Measurements from ENCODE around the gene C1orf21.
"Not testable (repeated sequence)": the region's sequence is repeated elsewhere in the genome, so short reads cannot be mapped to it uniquely, and the experiment has no call there.

Gene C1orf21
- total RNA-seq = 14.8 to 50.6 (median 22.9) reads per million in 17 experiments

GRCh38 chr1:184386312-184387068 lies at the start of gene C1orf21:
Gene C1orf21 (plus strand): TSS chr1:184387029. CDS start chr1:184477510, 90,481 bp downstream.
- DNase-seq = peak; percentile 85 to 94 (median 90)

GRCh38 chr1:184337865-184338264 lies 49.0 kb upstream of the C1orf21 start:
- DNase-seq = not testable (repeated sequence)

- DNase-seq = peak in 1 of 4 experiments; percentile 7
Measured at GRCh38 chr1:184340984-184341383, 45.8 kb upstream of the C1orf21 start.

- no peak for DNase-seq
Measured at GRCh38 chr1:184350573-184350972, 36.3 kb upstream of the C1orf21 start.

- DNase-seq = no peak
Measured at GRCh38 chr1:184351416-184351975, 35.3 kb upstream of the C1orf21 start.

GRCh38 chr1:184352776-184353175 lies 34.1 kb upstream of the C1orf21 start:
- no peak for DNase-seq

GRCh38 chr1:184354719-184355118 lies 32.1 kb upstream of the C1orf21 start:
- no peak for DNase-seq

- no peak for DNase-seq
Measured at GRCh38 chr1:184356891-184357290, 29.9 kb upstream of the C1orf21 start.

GRCh38 chr1:184358256-184358655 lies 28.6 kb upstream of the C1orf21 start:
- no peak for DNase-seq

GRCh38 chr1:184359909-184360308 lies 26.9 kb upstream of the C1orf21 start:
- DNase-seq = peak in 3 of 4 experiments; percentile 14 to 22 (median 15)

GRCh38 chr1:184362876-184363275 lies 24.0 kb upstream of the C1orf21 start:
- no peak for DNase-seq

GRCh38 chr1:184365699-184366098 lies 21.1 kb upstream of the C1orf21 start:
- DNase-seq = no peak

- DNase-seq = peak in 2 of 4 experiments; percentile 19 to 36
Measured at GRCh38 chr1:184366997-184367396, 19.8 kb upstream of the C1orf21 start.

GRCh38 chr1:184367427-184368038 lies 19.3 kb upstream of the C1orf21 start:
- no peak for DNase-seq

- DNase-seq = no peak
Measured at GRCh38 chr1:184368354-184368753, 18.5 kb upstream of the C1orf21 start.

GRCh38 chr1:184370850-184371249 lies 16.0 kb upstream of the C1orf21 start:
- no peak for DNase-seq

GRCh38 chr1:184373155-184373554 lies 13.7 kb upstream of the C1orf21 start:
- no peak for DNase-seq

GRCh38 chr1:184376369-184376768 lies 10.5 kb upstream of the C1orf21 start:
- DNase-seq = no peak

GRCh38 chr1:184379111-184379752 lies 7.6 kb upstream of the C1orf21 start:
- no peak for DNase-seq

GRCh38 chr1:184380468-184380867 lies 6.4 kb upstream of the C1orf21 start:
- no peak for DNase-seq

GRCh38 chr1:184383772-184384323 lies 3.0 kb upstream of the C1orf21 start:
- no peak for DNase-seq

- DNase-seq = no peak
Measured at GRCh38 chr1:184385865-184386311, 941 bp upstream of the C1orf21 start.

GRCh38 chr1:184387069-184387475 lies 243 bp downstream of the C1orf21 start:
- DNase-seq = no peak

All from suppressor macrophage (primary cell).